Effector memory CD4-positive, alpha-beta T cell (primary cell): Measurements from ENCODE around the gene RIMKLB.
"Not testable (repeated sequence)": the region's sequence is repeated elsewhere in the genome, so short reads cannot be mapped to it uniquely, and the experiment has no call there.

Experiments
- DNase-seq, 3 donors: peaks; one replicate each; pipeline ENCODE4 v3.0.0-alpha.2; 2020
- H3K27ac ChIP-seq: 2 replicates; pipeline ENCODE4 v1.7.0; 2013; ENCODE audit warnings: mild to moderate bottlenecking, low read length, moderate library complexity; ENCODE audit not compliant: insufficient read depth, poor library complexity, severe bottlenecking
- H3K27me3 ChIP-seq: replicated peaks from 2 replicates; pipeline ENCODE4 v1.7.0; 2013; ENCODE audit warnings: mild to moderate bottlenecking, low read length; ENCODE audit not compliant: insufficient read depth, control insufficient read depth, poor library complexity, severe bottlenecking
- H3K36me3 ChIP-seq: 2 replicates; pipeline ENCODE4 v1.7.0; 2013; ENCODE audit warnings: mild to moderate bottlenecking, low read length, moderate library complexity; ENCODE audit not compliant: control insufficient read depth, insufficient read depth
- H3K4me1 ChIP-seq: 2 replicates; pipeline ENCODE4 v1.7.0; 2013; ENCODE audit warnings: low read length, mild to moderate bottlenecking; ENCODE audit not compliant: control insufficient read depth, insufficient read depth, poor library complexity, severe bottlenecking
- H3K4me3 ChIP-seq: 2 replicates; pipeline ENCODE4 v1.7.0; 2013; ENCODE audit warnings: low read length, low read depth, mild to moderate bottlenecking; ENCODE audit not compliant: insufficient read depth, poor library complexity, severe bottlenecking
- H3K9me3 ChIP-seq: 2 replicates; pipeline ENCODE4 v1.7.0; 2013; ENCODE audit warnings: mild to moderate bottlenecking, low read length, moderate library complexity; ENCODE audit not compliant: control insufficient read depth

Gene RIMKLB

GRCh38 chr12:8701046-8701660, 3.4 kb downstream of the RIMKLB start:
- H3K27me3 ChIP-seq = no peaks in the 10 kb centered on the region
- H3K27ac ChIP-seq = no peak overlapping the region
- H3K4me1 ChIP-seq = peaks cover 5% of the 10 kb centered on the region
- no peak overlapping the region for H3K4me3 ChIP-seq
- no peaks in the 10 kb centered on the region for H3K36me3 ChIP-seq
- no peak for DNase-seq
- H3K9me3 ChIP-seq = no peaks in the 10 kb centered on the region

- no peak overlapping the region for H3K4me3 ChIP-seq
- no peak for DNase-seq
- H3K27me3 ChIP-seq = no peaks in the 10 kb centered on the region
- no peaks in the 10 kb centered on the region for H3K36me3 ChIP-seq
- H3K4me1 ChIP-seq = peaks cover 2% of the 10 kb centered on the region
- H3K27ac ChIP-seq = no peak overlapping the region
- no peaks in the 10 kb centered on the region for H3K9me3 ChIP-seq
Measured at GRCh38 chr12:8702159-8702558, 4.4 kb downstream of the RIMKLB start.

GRCh38 chr12:8709124-8709830, 11.5 kb downstream of the RIMKLB start:
- no peaks in the 10 kb centered on the region for H3K9me3 ChIP-seq
- no peak overlapping the region for H3K4me3 ChIP-seq
- H3K4me1 ChIP-seq = no peaks in the 10 kb centered on the region
- H3K36me3 ChIP-seq = no peaks in the 10 kb centered on the region
- no peaks in the 10 kb centered on the region for H3K27me3 ChIP-seq
- H3K27ac ChIP-seq = no peak overlapping the region
- DNase-seq = no peak

GRCh38 chr12:8712572-8712971, 14.8 kb downstream of the RIMKLB start:
- DNase-seq = no peak
- H3K4me3 ChIP-seq = no peak overlapping the region

GRCh38 chr12:8722286-8722800, 24.6 kb downstream of the RIMKLB start:
- no peaks in the 10 kb centered on the region for H3K36me3 ChIP-seq
- no peak for DNase-seq
- H3K4me3 ChIP-seq = no peak overlapping the region
- no peaks in the 10 kb centered on the region for H3K4me1 ChIP-seq
- H3K27ac ChIP-seq = no peak overlapping the region
- no peaks in the 10 kb centered on the region for H3K9me3 ChIP-seq
- no peaks in the 10 kb centered on the region for H3K27me3 ChIP-seq

More at GRCh38 chr12:8712572-8712971, 14.8 kb downstream of the RIMKLB start:
- no peak overlapping the region for H3K27ac ChIP-seq
- H3K4me1 ChIP-seq = no peaks in the 10 kb centered on the region
- H3K9me3 ChIP-seq = no peaks in the 10 kb centered on the region
- H3K27me3 ChIP-seq = no peaks in the 10 kb centered on the region
- H3K36me3 ChIP-seq = no peaks in the 10 kb centered on the region

- no peaks in the 10 kb centered on the region for H3K27me3 ChIP-seq
- H3K4me1 ChIP-seq = no peaks in the 10 kb centered on the region
- H3K36me3 ChIP-seq = peaks cover 3% of the 10 kb centered on the region
- no peak overlapping the region for H3K4me3 ChIP-seq
- no peak for DNase-seq
- H3K27ac ChIP-seq = no peak overlapping the region
- no peaks in the 10 kb centered on the region for H3K9me3 ChIP-seq
Measured at GRCh38 chr12:8734873-8735381, 37.1 kb downstream of the RIMKLB start.

GRCh38 chr12:8742501-8742900, 44.7 kb downstream of the RIMKLB start:
- Histone ChIP-seq H3K9me3 (no peaks in the 10 kb centered on the region), H3K4me1 (no peaks in the 10 kb centered on the region), H3K4me3 (no peak overlapping the region), H3K27ac (no peak overlapping the region), H3K27me3 (no peaks in the 10 kb centered on the region), H3K36me3 (peaks cover 3% of the 10 kb centered on the region)
- DNase-seq = no peak

GRCh38 chr12:8743121-8743520, 45.3 kb downstream of the RIMKLB start:
- not testable (repeated sequence) for H3K27me3 ChIP-seq, H3K27ac ChIP-seq, H3K9me3 ChIP-seq, DNase-seq, H3K36me3 ChIP-seq, H3K4me3 ChIP-seq, H3K4me1 ChIP-seq

GRCh38 chr12:8745631-8746030, 47.8 kb downstream of the RIMKLB start:
- not testable (repeated sequence) for H3K27ac ChIP-seq, H3K36me3 ChIP-seq, H3K9me3 ChIP-seq, DNase-seq, H3K4me1 ChIP-seq, H3K27me3 ChIP-seq, H3K4me3 ChIP-seq

GRCh38 chr12:8746046-8746445, 48.3 kb downstream of the RIMKLB start:
- Histone ChIP-seq H3K27me3 (no peaks in the 10 kb centered on the region), H3K4me1 (no peaks in the 10 kb centered on the region), H3K4me3 (no peak overlapping the region), H3K36me3 (no peaks in the 10 kb centered on the region), H3K9me3 (no peaks in the 10 kb centered on the region), H3K27ac (no peak overlapping the region)
- DNase-seq = no peak
